ENCODE results near the gene F2R. TPM values are rescaled to one million over a fixed set of nuclear protein-coding genes. Genes with fewer than 3 reads are reported as not detected.
A peak's percentile ranks its signal among the peaks of the same experiment; 100 is the strongest.

Gene F2R
- total and polyA plus RNA-seq, 2 donors (not counting 3 experiments of a cell fraction or from before 2014, with no cell fraction given), result 342 to 599 TPM

- ChIA-PET CTCF (interaction anchor here (1.1 to 9.8 kb wide), 3 partner anchors 14 to 51 kb away, joined by 4 to 79 read pairs (median 6); no protein-coding TSS in a partner anchor), POLR2A (no interaction called here)
- no peak overlapping the region for H3K4me3 ChIP-seq (replicated peaks in 1 of 3; ENCODE audit: insufficient read depth in 1 of 3, low read depth in 1 of 3, low read length in 3 of 3)
- H3K9me1 ChIP-seq (replicated peaks; ENCODE audit: control insufficient read depth, extremely low read depth, insufficient read depth, low read length), result no peaks in the 10 kb centered on the region
- no peak overlapping the region for H3K9ac ChIP-seq (replicated peaks; ENCODE audit: extremely low read depth, insufficient read depth, low read length)
- peaks cover 100% of the 10 kb centered on the region for H3K79me2 ChIP-seq (ENCODE audit: control insufficient read depth, insufficient read depth, low read length)
- FAIRE-seq (no peak), DNase-seq (ENCODE audit: low read depth, low spot score) (no peak)
- no peaks in the 10 kb centered on the region for H3K27me3 ChIP-seq (ENCODE audit: control insufficient read depth in 2 of 2, insufficient read depth in 2 of 2, low read length in 2 of 2)
- dilution Hi-C loops (cut with MboI; ENCODE audit: extremely low pct_ligation_motif_present, low sequenced_read_pairs), result no loop called here
- H3K36me3 ChIP-seq (ENCODE audit: control insufficient read depth in 2 of 2, extremely low read depth in 1 of 2, insufficient read depth in 2 of 2, low read length in 2 of 2), result peaks cover 0 to 38% of the 10 kb centered on the region in 2 experiments
- H3K9me3 ChIP-seq (replicated peaks; ENCODE audit: control insufficient read depth, insufficient read depth, low read length), result no peaks in the 10 kb centered on the region
- H3K27ac ChIP-seq (ENCODE audit: insufficient read depth, low read depth, low read length), result no peak overlapping the region
- H3K4me2 ChIP-seq (ENCODE audit: insufficient read depth, low read length), result no peak overlapping the region
- H2AFZ ChIP-seq (ENCODE audit: low read depth, low read length), result no peak overlapping the region
- intact Hi-C loops (cut with micrococcal nuclease), result no loop called here
- BruUV-seq (replicated peaks), result no TSS peak
- peaks cover 35% of the 10 kb centered on the region for H4K20me1 ChIP-seq (replicated peaks; ENCODE audit: control insufficient read depth, extremely low read depth, insufficient read depth, low read length)
- TF ChIP-seq POLR2A (IDR thresholded peaks at IDR 0.05; ENCODE audit: low read depth, low read length), result peak; percentile 4
- no peak for TF ChIP-seq CTCF (IDR thresholded peaks at IDR 0.05; ENCODE audit: extremely low read depth in 1 of 2, insufficient read depth in 1 of 2, low read depth in 1 of 2, low read length in 2 of 2)
- H3K4me1 ChIP-seq (ENCODE audit: control insufficient read depth, extremely low read depth, insufficient read depth, low read length), result peaks cover 42% of the 10 kb centered on the region
Measured at GRCh38 chr5:76723266-76723665, 7.3 kb downstream of the F2R start.

GRCh38 chr5:76723906-76724305, 8.0 kb downstream of the F2R start:
- no peak for TF ChIP-seq POLR2AphosphoS5 (IDR thresholded peaks at IDR 0.05; ENCODE audit: insufficient read depth, low read depth, low read length)
- TF ChIP-seq CTCF (IDR thresholded peaks at IDR 0.05; ENCODE audit: extremely low read depth in 1 of 2, insufficient read depth in 1 of 2, low read depth in 1 of 2, low read length in 2 of 2), result no peak
- TF ChIP-seq JUN (IDR thresholded peaks at IDR 0.05; ENCODE audit: borderline replicate concordance, insufficient read depth, insufficient read length, low read depth), result no peak
- TF ChIP-seq GATA2 (IDR thresholded peaks at IDR 0.05; ENCODE audit: insufficient read depth, insufficient read length, low read depth, low read length), result no peak
- no peak for TF ChIP-seq MAX (IDR thresholded peaks at IDR 0.05; ENCODE audit: insufficient read depth, insufficient read length)
- TF ChIP-seq EZH2 (IDR thresholded peaks at IDR 0.05; ENCODE audit: borderline replicate concordance, low read depth, low read length, severe bottlenecking), result no peak
- no peak for TF ChIP-seq MYC (IDR thresholded peaks at IDR 0.05; ENCODE audit: low read depth, low read length)
- no peak for TF ChIP-seq FOS (IDR thresholded peaks at IDR 0.05; ENCODE audit: borderline replicate concordance, insufficient read depth, low read length)
- TF ChIP-seq POLR2A (IDR thresholded peaks at IDR 0.05; ENCODE audit: low read depth, low read length), result no peak
- FAIRE-seq, result no peak

More at GRCh38 chr5:76723906-76724305, 8.0 kb downstream of the F2R start:
- BruUV-seq (replicated peaks), result no TSS peak
- Histone ChIP-seq H3K27me3 (ENCODE audit: control insufficient read depth in 2 of 2, insufficient read depth in 2 of 2, low read length in 2 of 2) (no peaks in the 10 kb centered on the region), H3K4me1 (ENCODE audit: control insufficient read depth, extremely low read depth, insufficient read depth, low read length) (peaks cover 38% of the 10 kb centered on the region), H3K9me3 (replicated peaks; ENCODE audit: control insufficient read depth, insufficient read depth, low read length) (no peaks in the 10 kb centered on the region), H2AFZ (ENCODE audit: low read depth, low read length) (no peak overlapping the region), H3K36me3 (ENCODE audit: control insufficient read depth in 2 of 2, extremely low read depth in 1 of 2, insufficient read depth in 2 of 2, low read length in 2 of 2) (peaks cover 0 to 38% of the 10 kb centered on the region in 2 experiments), H3K4me2 (ENCODE audit: insufficient read depth, low read length) (no peak overlapping the region), H3K9ac (replicated peaks; ENCODE audit: extremely low read depth, insufficient read depth, low read length) (no peak overlapping the region), H4K20me1 (replicated peaks; ENCODE audit: control insufficient read depth, extremely low read depth, insufficient read depth, low read length) (peaks cover 36% of the 10 kb centered on the region), H3K79me2 (ENCODE audit: control insufficient read depth, insufficient read depth, low read length) (peaks cover 100% of the 10 kb centered on the region), H3K27ac (ENCODE audit: insufficient read depth, low read depth, low read length) (peak overlapping the region; percentile 15), H3K4me3 (replicated peaks in 1 of 3; ENCODE audit: insufficient read depth in 1 of 3, low read depth in 1 of 3, low read length in 3 of 3) (no peak overlapping the region), H3K9me1 (replicated peaks; ENCODE audit: control insufficient read depth, extremely low read depth, insufficient read depth, low read length) (no peaks in the 10 kb centered on the region)
- dilution Hi-C loops (cut with MboI; ENCODE audit: extremely low pct_ligation_motif_present, low sequenced_read_pairs), result no loop called here
- ChIA-PET CTCF (interaction anchor here (0.6 to 9.8 kb wide), 3 partner anchors 13 to 51 kb away, joined by 3 to 79 read pairs (median 4); no protein-coding TSS in a partner anchor), POLR2A (no interaction called here)
- DNase-seq (ENCODE audit: low read depth, low spot score), result no peak
- intact Hi-C loops (cut with micrococcal nuclease), result no loop called here

All from endothelial cell of umbilical vein (primary cell).